WTC11 (cell line): ENCODE results near the gene WNT6. TPM values are rescaled to one million over a fixed set of nuclear protein-coding genes. Genes with fewer than 3 reads are reported as not detected.

Experiments
- ATAC-seq: fragments of 200-7000 bp; cut with Tn5 transposase; 2 replicates; pipeline ENCODE4 v1.10.0; 2021; ENCODE audit warnings: mild to moderate bottlenecking, moderate library complexity
- CTCF ChIA-PET: fragments of 300-600 bp; sonication (Branson Sonifier 250); formaldehyde crosslinking; loops from one replicate; lab custom pipeline; 2021; ENCODE audit warnings: antibody characterized with exemption; lab: Charles Lee
- POLR2A ChIA-PET: fragments of 350-600 bp; sonication (Branson Sonifier 250); formaldehyde crosslinking; loops from one replicate; lab custom pipeline; 2021; ENCODE audit warnings: antibody characterized with exemption; lab: Charles Lee
- DNase-seq: peaks from one replicate; pipeline ENCODE4 v3.0.0; 2021; ENCODE audit warnings: low spot score
- H3K27ac Mint-ChIP-seq: 2 replicates; pipeline ENCODE4 v1.8.0; 2021; ENCODE audit warnings: mixed read lengths
- H3K27me3 Mint-ChIP-seq: 2 replicates; pipeline ENCODE4 v1.8.0; 2021; ENCODE audit warnings: low read depth, mild to moderate bottlenecking, moderate library complexity, mixed read lengths
- H3K36me3 Mint-ChIP-seq: 2 replicates; pipeline ENCODE4 v1.8.0; 2021; ENCODE audit warnings: mixed read lengths
- H3K4me1 Mint-ChIP-seq: 2 replicates; pipeline ENCODE4 v1.8.0; 2022; ENCODE audit warnings: mixed read lengths
- H3K4me3 Mint-ChIP-seq: 2 replicates; pipeline ENCODE4 v1.8.0; 2021; ENCODE audit warnings: mild to moderate bottlenecking, moderate library complexity, mixed read lengths
- H3K9me3 Mint-ChIP-seq: 2 replicates; pipeline ENCODE4 v1.8.0; 2021; ENCODE audit warnings: mixed read lengths
- ARID4B ChIP-seq: sonication (generic); formaldehyde crosslinking; IDR thresholded peaks from 2 replicates; pipeline ENCODE4 v1.8.0; 2023; ENCODE audit warnings: missing genetic modification reagents, mild to moderate bottlenecking, borderline replicate concordance
- CREB1 ChIP-seq: sonication (generic); formaldehyde crosslinking; IDR thresholded peaks from 2 replicates; pipeline ENCODE4 v1.8.0; 2023; ENCODE audit warnings: mild to moderate bottlenecking, missing genetic modification reagents
- E2F4 ChIP-seq: sonication (generic); formaldehyde crosslinking; IDR thresholded peaks from 2 replicates; pipeline ENCODE4 v1.8.1; 2022; ENCODE audit warnings: low read depth, mild to moderate bottlenecking, moderate library complexity, missing genetic modification reagents, borderline replicate concordance
- ELF4 ChIP-seq: sonication (generic); formaldehyde crosslinking; IDR thresholded peaks from 2 replicates; pipeline ENCODE4 v1.8.1; 2022; ENCODE audit warnings: low read depth, mild to moderate bottlenecking, moderate library complexity, missing genetic modification reagents
- ERG ChIP-seq: fragments of 250-450 bp; sonication (Bioruptor Pico); IDR thresholded peaks from 2 replicates; pipeline ENCODE4 v1.8.0; 2021; ENCODE audit warnings: mild to moderate bottlenecking
- FOXJ3 ChIP-seq: sonication (generic); formaldehyde crosslinking; IDR thresholded peaks from 2 replicates; pipeline ENCODE4 v1.9.0; 2021; ENCODE audit warnings: missing genetic modification reagents, mild to moderate bottlenecking, borderline replicate concordance
- GABPB1 ChIP-seq: sonication (generic); formaldehyde crosslinking; IDR thresholded peaks from 2 replicates; pipeline ENCODE4 v1.8.1; 2023; ENCODE audit warnings: mild to moderate bottlenecking, missing genetic modification reagents
- GRHL2 ChIP-seq: fragments of 250-450 bp; sonication (Bioruptor Pico); IDR thresholded peaks from 2 replicates; pipeline ENCODE4 v1.8.0; 2022; ENCODE audit warnings: mild to moderate bottlenecking, moderate library complexity; ENCODE audit not compliant: insufficient replicate concordance, severe bottlenecking
- KAT7 ChIP-seq: sonication (generic); formaldehyde crosslinking; IDR thresholded peaks from 2 replicates; pipeline ENCODE4 v1.8.1; 2023; ENCODE audit warnings: missing genetic modification reagents, mild to moderate bottlenecking, borderline replicate concordance
- MXD4 ChIP-seq: fragments of 250-450 bp; sonication (Bioruptor Pico); IDR thresholded peaks from 2 replicates; pipeline ENCODE4 v1.8.0; 2021; ENCODE audit warnings: mild to moderate bottlenecking, moderate library complexity, borderline replicate concordance
- NFE2L1 ChIP-seq: sonication (generic); formaldehyde crosslinking; IDR thresholded peaks from 2 replicates; pipeline ENCODE4 v1.8.1; 2023; ENCODE audit warnings: missing genetic modification reagents
- NR1H2 ChIP-seq: sonication (generic); formaldehyde crosslinking; IDR thresholded peaks from 2 replicates; pipeline ENCODE4 v1.9.0; 2021; ENCODE audit warnings: mild to moderate bottlenecking, moderate library complexity, missing genetic modification reagents
- NR3C1 ChIP-seq: sonication (generic); formaldehyde crosslinking; conservative IDR thresholded peaks from 2 replicates; pipeline ENCODE4 v1.8.1; 2023; ENCODE audit warnings: low read depth, mild to moderate bottlenecking, missing genetic modification reagents
- PRDM15 ChIP-seq: sonication (generic); formaldehyde crosslinking; IDR thresholded peaks from 2 replicates; pipeline ENCODE4 v1.8.0; 2022; ENCODE audit warnings: missing genetic modification reagents
- SMAD4 ChIP-seq: sonication (generic); formaldehyde crosslinking; IDR thresholded peaks from 2 replicates; pipeline ENCODE4 v1.8.0; 2022; ENCODE audit warnings: mild to moderate bottlenecking, missing genetic modification reagents
- ZBTB43 ChIP-seq: sonication (generic); formaldehyde crosslinking; IDR thresholded peaks from 2 replicates; pipeline ENCODE4 v1.8.1; 2023; ENCODE audit warnings: mild to moderate bottlenecking, missing genetic modification reagents
- ZNF423 ChIP-seq: fragments of 250-450 bp; sonication (Bioruptor Pico); IDR thresholded peaks from 2 replicates; pipeline ENCODE4 v2.1.2; 2022; ENCODE audit warnings: mild to moderate bottlenecking, moderate library complexity
- total RNA-seq: library from RNA; stranded (reverse); gene quantifications from 3 replicates; pipeline ENCODE4 v1.2.3, GENCODE V29; 2021
- TF ChIP-seq, protein P1 (sequence below): sonication (generic); formaldehyde crosslinking; conservative IDR thresholded peaks from 2 replicates; pipeline ENCODE4 v1.8.1; 2022; ENCODE audit warnings: mild to moderate bottlenecking, missing genetic modification reagents
- TF ChIP-seq, protein P2 (sequence below): fragments of 250-450 bp; sonication (Bioruptor Pico); IDR thresholded peaks from 2 replicates; pipeline ENCODE4 v1.9.0; 2021; ENCODE audit warnings: mild to moderate bottlenecking

WNT6 gene
- total RNA-seq, 1 experiment from 2014 or later: not detected

DNA sequence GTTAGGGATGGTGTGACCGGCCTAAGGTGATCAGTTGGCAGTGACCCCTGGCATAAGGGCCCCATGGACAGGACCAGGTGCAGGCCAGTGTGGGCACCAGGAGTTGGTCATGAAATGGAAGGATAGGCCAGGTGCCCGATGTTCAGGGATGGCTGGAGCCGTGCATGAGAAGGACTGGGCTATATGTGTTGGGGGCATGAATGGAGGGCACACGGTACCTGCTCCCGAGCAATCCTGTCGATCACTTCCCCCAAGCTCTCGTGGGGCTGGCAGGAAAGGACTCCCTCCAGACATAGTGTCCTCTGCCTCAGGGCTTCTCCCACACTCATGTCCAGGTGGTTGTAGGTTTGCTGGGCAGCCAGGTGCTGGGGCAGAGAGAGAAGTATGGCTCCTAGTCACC is 35.6 kb upstream of the WNT6 start:
- DNase-seq: no peak
- POLR2A ChIA-PET: no interaction called here
- no peaks in the 10 kb centered on the region for H3K27me3 Mint-ChIP-seq
- H3K4me1 Mint-ChIP-seq: peaks cover 3% of the 10 kb centered on the region; the same call in 1 of the 2 replicates
- H3K36me3 Mint-ChIP-seq: no peaks in the 10 kb centered on the region
- no peak overlapping the region for H3K27ac Mint-ChIP-seq
- no peak overlapping the region for H3K4me3 Mint-ChIP-seq
- H3K9me3 Mint-ChIP-seq: no peaks in the 10 kb centered on the region
- CTCF ChIA-PET: interaction anchor here (1.4 kb wide), 1 partner anchor 24 kb away, joined by 4 read pairs; no protein-coding TSS in a partner anchor
- TF ChIP-seq GRHL2 (CRISPR knock-in tag): no peak
- no peak for TF ChIP-seq NR3C1 (CRISPR knock-in tag)
- no peak for TF ChIP-seq GABPB1 (CRISPR knock-in tag)
- TF ChIP-seq, all 79 proteins: peak for 0
- ATAC-seq: no peak

- no peaks in the 10 kb centered on the region for H3K9me3 Mint-ChIP-seq
- H3K27ac Mint-ChIP-seq: no peak overlapping the region
- peaks cover under 1% of the 10 kb centered on the region; the same call in 1 of the 2 replicates for H3K27me3 Mint-ChIP-seq
- no peak overlapping the region for H3K4me3 Mint-ChIP-seq
- H3K4me1 Mint-ChIP-seq: peaks cover 3% of the 10 kb centered on the region; the same call in 1 of the 2 replicates
- ChIA-PET POLR2A (no interaction called here), CTCF (interaction anchor here (1.2 kb wide), 1 partner anchor 203 kb away, joined by 4 read pairs; no protein-coding TSS in a partner anchor)
- ATAC-seq (no peak), DNase-seq (no peak)
- H3K36me3 Mint-ChIP-seq: no peaks in the 10 kb centered on the region
- no peak for TF ChIP-seq MXD4 (CRISPR knock-in tag)
- no peak for TF ChIP-seq ZNF423 (CRISPR knock-in tag)
- no peak for TF ChIP-seq NR1H2 (CRISPR knock-in tag)
- TF ChIP-seq NFE2L1 (CRISPR knock-in tag): no peak
- no peak for TF ChIP-seq KAT7 (CRISPR knock-in tag)
- TF ChIP-seq ARID4B: no peak
- no peak for TF ChIP-seq GRHL2 (CRISPR knock-in tag)
- no peak for TF ChIP-seq CREB1 (CRISPR knock-in tag)
- TF ChIP-seq ELF4 (CRISPR knock-in tag): no peak
- no peak for TF ChIP-seq SMAD4 (CRISPR knock-in tag)
- no peak for TF ChIP-seq FOXJ3 (CRISPR knock-in tag)
- no peak for TF ChIP-seq ERG (CRISPR knock-in tag)
- no peak for TF ChIP-seq ZBTB43 (CRISPR knock-in tag)
- TF ChIP-seq E2F4 (CRISPR knock-in tag): no peak
- TF ChIP-seq, protein P1, sequence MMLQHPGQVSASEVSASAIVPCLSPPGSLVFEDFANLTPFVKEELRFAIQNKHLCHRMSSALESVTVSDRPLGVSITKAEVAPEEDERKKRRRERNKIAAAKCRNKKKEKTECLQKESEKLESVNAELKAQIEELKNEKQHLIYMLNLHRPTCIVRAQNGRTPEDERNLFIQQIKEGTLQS (CRISPR knock-in tag): no peak
- TF ChIP-seq PRDM15 (CRISPR knock-in tag): no peak
- TF ChIP-seq, protein P2, sequence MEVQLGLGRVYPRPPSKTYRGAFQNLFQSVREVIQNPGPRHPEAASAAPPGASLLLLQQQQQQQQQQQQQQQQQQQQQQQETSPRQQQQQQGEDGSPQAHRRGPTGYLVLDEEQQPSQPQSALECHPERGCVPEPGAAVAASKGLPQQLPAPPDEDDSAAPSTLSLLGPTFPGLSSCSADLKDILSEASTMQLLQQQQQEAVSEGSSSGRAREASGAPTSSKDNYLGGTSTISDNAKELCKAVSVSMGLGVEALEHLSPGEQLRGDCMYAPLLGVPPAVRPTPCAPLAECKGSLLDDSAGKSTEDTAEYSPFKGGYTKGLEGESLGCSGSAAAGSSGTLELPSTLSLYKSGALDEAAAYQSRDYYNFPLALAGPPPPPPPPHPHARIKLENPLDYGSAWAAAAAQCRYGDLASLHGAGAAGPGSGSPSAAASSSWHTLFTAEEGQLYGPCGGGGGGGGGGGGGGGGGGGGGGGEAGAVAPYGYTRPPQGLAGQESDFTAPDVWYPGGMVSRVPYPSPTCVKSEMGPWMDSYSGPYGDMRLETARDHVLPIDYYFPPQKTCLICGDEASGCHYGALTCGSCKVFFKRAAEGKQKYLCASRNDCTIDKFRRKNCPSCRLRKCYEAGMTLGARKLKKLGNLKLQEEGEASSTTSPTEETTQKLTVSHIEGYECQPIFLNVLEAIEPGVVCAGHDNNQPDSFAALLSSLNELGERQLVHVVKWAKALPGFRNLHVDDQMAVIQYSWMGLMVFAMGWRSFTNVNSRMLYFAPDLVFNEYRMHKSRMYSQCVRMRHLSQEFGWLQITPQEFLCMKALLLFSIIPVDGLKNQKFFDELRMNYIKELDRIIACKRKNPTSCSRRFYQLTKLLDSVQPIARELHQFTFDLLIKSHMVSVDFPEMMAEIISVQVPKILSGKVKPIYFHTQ: no peak
Observed at GRCh38 chr2:218826791-218827190, 32.8 kb upstream of the WNT6 start.
